HG02571 (cell line): Measurements from ENCODE around the gene PRDM16.
"Not testable (repeated sequence)": the region's sequence is repeated elsewhere in the genome, so short reads cannot be mapped to it uniquely, and the experiment has no call there.

Experiments
- ATAC-seq: cut with Tn5 transposase; IDR thresholded peaks from one replicate; pipeline ENCODE4 v1.9.1; 2021; ENCODE audit warnings: mild to moderate bottlenecking, moderate library complexity; ENCODE audit not compliant: unreplicated experiment

Gene PRDM16

GRCh38 chr1:3270403-3271245 is 201.6 kb downstream of the PRDM16 start:
- ATAC-seq = no peak

GRCh38 chr1:3271866-3272265 is 202.9 kb downstream of the PRDM16 start:
- no peak for ATAC-seq

GRCh38 chr1:3272321-3273045 is 203.5 kb downstream of the PRDM16 start:
- no peak for ATAC-seq

GRCh38 chr1:3273447-3273846 is 204.4 kb downstream of the PRDM16 start:
- ATAC-seq = no peak

- no peak for ATAC-seq
Measured at GRCh38 chr1:3274972-3275371, 206.0 kb downstream of the PRDM16 start.

- no peak for ATAC-seq
Measured at GRCh38 chr1:3275471-3276340, 206.7 kb downstream of the PRDM16 start.

GRCh38 chr1:3276341-3276800 is 207.4 kb downstream of the PRDM16 start:
- ATAC-seq = no peak

- ATAC-seq = no peak
Measured at GRCh38 chr1:3277011-3277471, 208.0 kb downstream of the PRDM16 start.

GRCh38 chr1:3277623-3278022 is 208.6 kb downstream of the PRDM16 start:
- no peak for ATAC-seq

GRCh38 chr1:3278416-3279181 is 209.6 kb downstream of the PRDM16 start:
- ATAC-seq = no peak

- no peak for ATAC-seq
Measured at GRCh38 chr1:3279182-3279470, 210.1 kb downstream of the PRDM16 start.

GRCh38 chr1:3281735-3282134 is 212.7 kb downstream of the PRDM16 start:
- no peak for ATAC-seq

- no peak for ATAC-seq
Measured at GRCh38 chr1:3282186-3282585, 213.2 kb downstream of the PRDM16 start.

GRCh38 chr1:3282656-3283430 is 213.8 kb downstream of the PRDM16 start:
- no peak for ATAC-seq

GRCh38 chr1:3283849-3284248 is 214.8 kb downstream of the PRDM16 start:
- no peak for ATAC-seq

GRCh38 chr1:3284691-3285090 is 215.7 kb downstream of the PRDM16 start:
- ATAC-seq = no peak

GRCh38 chr1:3285106-3285740 is 216.2 kb downstream of the PRDM16 start:
- ATAC-seq = no peak

- ATAC-seq = not testable (repeated sequence)
Measured at GRCh38 chr1:3287095-3287494, 218.1 kb downstream of the PRDM16 start.

GRCh38 chr1:3287656-3288160 is 218.7 kb downstream of the PRDM16 start:
- no peak for ATAC-seq
